CD4-positive, CD25-positive, alpha-beta regulatory T cell (primary cell): ENCODE results near the gene TUBGCP6. TPM values are rescaled to one million over a fixed set of nuclear protein-coding genes. Genes with fewer than 3 reads are reported as not detected.

Experiments
- ATAC-seq, 2 donors: fragments of 150-1000 bp; cut with Tn5 transposase; one replicate each; pipeline ENCODE4 v1.10.0; 2021; ENCODE audit warnings: low read depth in 2 of 2, moderate number of reproducible peaks in 2 of 2, moderate library complexity in 1 of 2
- DNase-seq, 3 donors: peaks; one replicate each; pipeline versions ENCODE4 v3.0.0 to v3.0.0-alpha.2; 2012 to 2022; ENCODE audit warnings: mixed read lengths in 1 of 3
- H3K27ac ChIP-seq: one replicate; pipeline ENCODE4 v1.7.0; 2013; ENCODE audit warnings: mild to moderate bottlenecking, low read length; ENCODE audit not compliant: insufficient read depth, poor library complexity, severe bottlenecking
- H3K27me3 ChIP-seq: one replicate; pipeline ENCODE4 v1.7.0; 2013; ENCODE audit warnings: low read length; ENCODE audit not compliant: control insufficient read depth, insufficient read depth
- H3K36me3 ChIP-seq: one replicate; pipeline ENCODE4 v1.7.0; 2013; ENCODE audit warnings: mild to moderate bottlenecking, low read length, moderate library complexity; ENCODE audit not compliant: control insufficient read depth, insufficient read depth
- H3K4me1 ChIP-seq: 2 replicates; pipeline ENCODE4 v1.7.0; 2013; ENCODE audit warnings: mild to moderate bottlenecking, low read length; ENCODE audit not compliant: insufficient read depth, control insufficient read depth, poor library complexity, severe bottlenecking
- H3K4me3 ChIP-seq: one replicate; pipeline ENCODE4 v1.7.0; 2013; ENCODE audit warnings: low read depth, mild to moderate bottlenecking, low read length, moderate library complexity
- H3K9me3 ChIP-seq, 2 experiments: 1 replicate in 1 of 2; 2 replicates in 1 of 2; pipeline ENCODE4 v1.7.0; 2013; ENCODE audit warnings: low read length in 2 of 2, mild to moderate bottlenecking in 1 of 2, moderate library complexity in 1 of 2; ENCODE audit not compliant: control insufficient read depth in 2 of 2
- H3K27ac Mint-ChIP-seq, 3 donors: one replicate each; pipeline ENCODE4 v1.8.0; 2020 to 2022; ENCODE audit warnings: mild to moderate bottlenecking in 3 of 3, mixed read lengths in 3 of 3, moderate library complexity in 2 of 3
- H3K27me3 Mint-ChIP-seq: one replicate; pipeline ENCODE4 v1.8.0; 2022; ENCODE audit warnings: mild to moderate bottlenecking, mixed read lengths
- H3K36me3 Mint-ChIP-seq: one replicate; pipeline ENCODE4 v1.8.0; 2020; ENCODE audit warnings: mixed read lengths
- H3K4me1 Mint-ChIP-seq, 4 donors: one replicate each; pipeline ENCODE4 v1.8.0; 2020 to 2022; ENCODE audit warnings: mixed read lengths in 4 of 4, mild to moderate bottlenecking in 1 of 4
- H3K4me3 Mint-ChIP-seq, 4 donors: one replicate each; pipeline ENCODE4 v1.8.0; 2020 to 2022; ENCODE audit warnings: mild to moderate bottlenecking in 4 of 4, mixed read lengths in 4 of 4, moderate library complexity in 3 of 4
- H3K9me3 Mint-ChIP-seq, 7 donors: one replicate each; pipeline ENCODE4 v1.8.0; 2020 to 2022; ENCODE audit warnings: mixed read lengths in 7 of 7, mild to moderate bottlenecking in 3 of 7, moderate library complexity in 2 of 7
- polyA plus RNA-seq, 4 donors: library from polyadenylated mRNA; unstranded; fragments of 300-500 nt; fragmentation: Illumina TruSeq; gene quantifications; one replicate each; pipeline ENCODE4 v1.2.3, GENCODE V29; 2021
- total RNA-seq: library from RNA; stranded (reverse); gene quantifications from one replicate; pipeline ENCODE4 v1.2.3, GENCODE V29; 2022

TUBGCP6 gene
- total and polyA plus RNA-seq, 5 donors from 2014 or later, result 14.0 to 132 (median 14.2) TPM

- no peak for ATAC-seq
- Histone ChIP-seq H3K27me3 (no peaks in the 10 kb centered on the region), H3K36me3 (peaks cover 3% of the 10 kb centered on the region), H3K4me1 (peaks cover 79% of the 10 kb centered on the region), H3K4me3 (no peak overlapping the region), H3K27ac (peak overlapping the region; percentile 96), H3K9me3 (no peaks in the 10 kb centered on the region)
- Mint-ChIP-seq H3K9me3 (no peaks in the 10 kb centered on the region), H3K4me1 (peaks cover 4 to 49% (median 24%) of the 10 kb centered on the region in 4 donors), H3K36me3 (peaks cover 3% of the 10 kb centered on the region), H3K27ac (peak overlapping the region in 2 of 3 donors; percentile 80 to 86), H3K4me3 (peak overlapping the region; percentile 67 to 90 (median 81)), H3K27me3 (no peaks in the 10 kb centered on the region)
- no peak for DNase-seq
These were observed 1.7 kb upstream of the TUBGCP6 start for GRCh38 chr22:50246242-50247175.

- Mint-ChIP-seq H3K9me3 (no peaks in the 10 kb centered on the region), H3K4me3 (peak overlapping the region; percentile 91 to 100 (median 98)), H3K27ac (peak overlapping the region; percentile 93 to 100 (median 100)), H3K36me3 (peaks cover 3% of the 10 kb centered on the region), H3K4me1 (peaks cover 10 to 55% (median 30%) of the 10 kb centered on the region in 4 donors), H3K27me3 (no peaks in the 10 kb centered on the region)
- Histone ChIP-seq H3K4me3 (peak overlapping the region; percentile 87), H3K36me3 (peaks cover 3% of the 10 kb centered on the region), H3K9me3 (no peaks in the 10 kb centered on the region), H3K4me1 (peaks cover 78% of the 10 kb centered on the region), H3K27me3 (no peaks in the 10 kb centered on the region), H3K27ac (peak overlapping the region; percentile 96)
- ATAC-seq (peak in 1 of 2 donors; percentile 38), DNase-seq (no peak)
These were observed 620 bp upstream of the TUBGCP6 start for GRCh38 chr22:50245214-50246072.

- H3K4me1 ChIP-seq, result peaks cover 65% of the 10 kb centered on the region
- H3K36me3 ChIP-seq, result peaks cover 15% of the 10 kb centered on the region
- no peaks in the 10 kb centered on the region for H3K9me3 ChIP-seq
- peak overlapping the region; percentile 91 to 100 (median 98) for H3K4me3 Mint-ChIP-seq
- H3K4me3 ChIP-seq, result peak overlapping the region; percentile 87
- DNase-seq (no peak), ATAC-seq (peak; percentile 36 to 51)
- H3K4me1 Mint-ChIP-seq, result peaks cover 10 to 59% (median 31%) of the 10 kb centered on the region in 4 donors
- H3K36me3 Mint-ChIP-seq, result peaks cover 3% of the 10 kb centered on the region
- H3K27ac ChIP-seq, result peak overlapping the region; percentile 96
- H3K9me3 Mint-ChIP-seq, result no peaks in the 10 kb centered on the region
- H3K27me3 ChIP-seq, result no peaks in the 10 kb centered on the region
- no peaks in the 10 kb centered on the region for H3K27me3 Mint-ChIP-seq
- H3K27ac Mint-ChIP-seq, result peak overlapping the region; percentile 93 to 100 (median 96)
These were observed 971 bp downstream of the TUBGCP6 start for GRCh38 chr22:50243685-50244419.

GRCh38 chr22:50242406-50242949 lies 2.3 kb downstream of the TUBGCP6 start:
- H3K4me1 ChIP-seq, result peaks cover 52% of the 10 kb centered on the region
- H3K9me3 Mint-ChIP-seq, result no peaks in the 10 kb centered on the region
- ATAC-seq (no peak), DNase-seq (no peak)
- peak overlapping the region; percentile 77 for H3K4me3 ChIP-seq
- H3K9me3 ChIP-seq, result no peaks in the 10 kb centered on the region
- no peaks in the 10 kb centered on the region for H3K27me3 Mint-ChIP-seq
- H3K4me1 Mint-ChIP-seq, result peaks cover 10 to 64% (median 30%) of the 10 kb centered on the region in 4 donors
- peaks cover 17% of the 10 kb centered on the region for H3K36me3 ChIP-seq
- H3K27ac ChIP-seq, result no peak overlapping the region
- H3K36me3 Mint-ChIP-seq, result peaks cover 3% of the 10 kb centered on the region
- peak overlapping the region in 2 of 3 donors; percentile 69 to 93 for H3K27ac Mint-ChIP-seq
- H3K4me3 Mint-ChIP-seq, result peak overlapping the region; percentile 91 to 100 (median 98)
- H3K27me3 ChIP-seq, result no peaks in the 10 kb centered on the region

DNA sequence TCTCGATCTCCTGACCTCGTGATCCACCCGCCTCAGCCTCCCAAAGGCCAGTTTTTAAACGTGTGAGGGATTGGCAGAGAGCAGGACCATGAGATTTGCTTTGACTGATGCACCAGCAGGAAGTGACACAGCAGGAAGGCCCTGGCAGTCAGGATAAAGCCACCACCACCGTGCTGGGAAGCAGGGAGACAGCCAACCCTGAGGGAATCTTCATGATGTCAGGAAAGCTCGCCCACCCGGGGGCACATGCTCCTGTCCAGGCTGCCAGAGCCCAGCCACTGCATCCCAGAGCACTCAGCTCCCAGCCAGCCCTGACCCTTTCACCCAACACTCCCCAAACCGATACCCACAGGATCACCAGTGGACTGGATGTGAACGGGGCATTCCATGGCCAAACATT lies 6.1 kb downstream of the TUBGCP6 start:
- peaks cover 3% of the 10 kb centered on the region for H3K36me3 Mint-ChIP-seq
- ATAC-seq, result no peak
- H3K4me1 ChIP-seq, result peaks cover 31% of the 10 kb centered on the region
- no peaks in the 10 kb centered on the region for H3K27me3 ChIP-seq
- H3K27ac ChIP-seq, result no peak overlapping the region
- peaks cover 10 to 63% (median 24%) of the 10 kb centered on the region in 4 donors for H3K4me1 Mint-ChIP-seq
- no peak overlapping the region for H3K4me3 ChIP-seq
- H3K27ac Mint-ChIP-seq, result no peak overlapping the region
- H3K4me3 Mint-ChIP-seq, result peak overlapping the region in 1 of 4 donors; percentile 54
- no peak for DNase-seq
- no peaks in the 10 kb centered on the region for H3K9me3 Mint-ChIP-seq
- peaks cover 26% of the 10 kb centered on the region for H3K36me3 ChIP-seq
- H3K27me3 Mint-ChIP-seq, result no peaks in the 10 kb centered on the region
- H3K9me3 ChIP-seq, result no peaks in the 10 kb centered on the region

GRCh38 chr22:50236731-50237409 lies 8.0 kb downstream of the TUBGCP6 start:
- H3K4me1 ChIP-seq, result peaks cover 12% of the 10 kb centered on the region
- no peak for ATAC-seq
- no peaks in the 10 kb centered on the region for H3K27me3 Mint-ChIP-seq

More at GRCh38 chr22:50236731-50237409, 8.0 kb downstream of the TUBGCP6 start:
- Histone ChIP-seq H3K9me3 (no peaks in the 10 kb centered on the region), H3K4me3 (no peak overlapping the region), H3K27me3 (no peaks in the 10 kb centered on the region), H3K36me3 (peaks cover 39% of the 10 kb centered on the region), H3K27ac (no peak overlapping the region)
- DNase-seq, result peak in 1 of 3 donors; percentile 42
- Mint-ChIP-seq H3K36me3 (peaks cover 7% of the 10 kb centered on the region), H3K9me3 (no peaks in the 10 kb centered on the region), H3K4me3 (no peak overlapping the region), H3K27ac (no peak overlapping the region), H3K4me1 (peaks cover 6 to 49% (median 17%) of the 10 kb centered on the region in 4 donors)
